Midbrain (tissue), 1 donor: ENCODE measurements around the gene ACE2.
"Not testable (repeated sequence)": the region's sequence is repeated elsewhere in the genome, so short reads cannot be mapped to it uniquely, and the experiment has no call there.

ENCODE experiments used
- DNase-seq: peaks from one replicate; lab custom pipeline; 2025; lab: John Stamatoyannopoulos, UW

Gene ACE2

DNA sequence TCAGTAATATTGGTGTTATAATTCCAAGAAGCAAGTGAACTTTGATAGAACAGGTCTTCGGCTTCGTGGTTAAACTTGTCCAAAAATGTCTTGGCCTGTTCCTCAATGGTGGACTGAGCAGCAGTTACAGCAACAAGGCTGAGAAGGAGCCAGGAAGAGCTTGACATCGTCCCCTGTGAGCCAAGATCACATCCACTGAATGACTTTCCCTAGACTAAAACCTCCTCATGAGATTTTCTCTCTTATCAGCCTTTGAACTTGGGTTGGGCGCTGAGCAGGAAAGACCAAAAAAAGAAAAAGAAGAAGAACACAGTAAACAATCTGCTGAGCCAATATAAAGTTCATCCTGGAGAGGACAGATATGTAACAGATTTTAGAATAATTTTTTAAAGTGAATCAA, at the start of gene ACE2:
TSS of gene ACE2 (minus strand) at position 216 of the 400 bp plus-strand sequence. CDS start at position 167, 49 bp downstream.
- DNase-seq, result no peak

GRCh38 chrX:15647510-15647909, 46.8 kb upstream of the ACE2 start:
- DNase-seq, result not testable (repeated sequence)

DNA sequence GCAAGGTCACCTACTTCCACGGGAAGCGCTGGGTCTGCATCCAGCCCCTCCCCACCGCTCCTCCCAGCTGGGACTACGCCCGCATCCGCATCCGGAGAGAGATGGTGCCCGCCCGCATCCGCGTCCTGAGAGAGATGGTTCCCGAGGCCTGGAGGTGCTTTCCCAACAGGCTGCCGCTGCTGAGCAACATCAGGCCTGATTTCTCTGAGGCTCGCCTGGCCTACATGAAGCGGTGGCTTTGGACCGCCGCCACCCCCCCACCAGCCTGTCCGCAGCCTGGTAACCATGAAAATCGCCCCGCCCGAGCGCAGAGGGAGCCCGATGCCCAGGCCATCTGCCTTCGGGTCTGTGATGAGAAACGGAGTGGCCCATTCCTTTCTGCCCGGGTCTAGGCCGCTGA, 45.8 kb upstream of the ACE2 start:
- no peak for DNase-seq

DNA sequence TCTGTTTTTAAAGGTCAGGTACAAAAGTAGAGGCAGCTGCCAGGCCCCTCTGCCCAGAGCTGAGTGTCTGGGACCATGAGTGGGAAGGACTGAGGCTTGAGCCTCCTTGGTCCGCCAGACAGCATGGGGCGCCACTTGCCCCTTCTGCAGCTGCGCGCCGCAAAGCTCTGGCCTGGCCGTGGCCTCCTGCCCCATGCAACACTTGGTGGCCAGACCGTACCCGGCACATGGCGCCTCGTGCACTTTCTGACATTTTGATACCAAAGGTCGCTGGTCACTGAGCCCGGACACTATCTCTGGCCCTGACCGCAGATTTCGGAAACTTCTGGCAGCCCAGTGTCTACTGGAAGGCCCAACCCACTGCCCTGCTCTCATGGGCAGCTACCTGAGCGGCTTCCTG, 45.3 kb upstream of the ACE2 start:
- no peak for DNase-seq

DNA sequence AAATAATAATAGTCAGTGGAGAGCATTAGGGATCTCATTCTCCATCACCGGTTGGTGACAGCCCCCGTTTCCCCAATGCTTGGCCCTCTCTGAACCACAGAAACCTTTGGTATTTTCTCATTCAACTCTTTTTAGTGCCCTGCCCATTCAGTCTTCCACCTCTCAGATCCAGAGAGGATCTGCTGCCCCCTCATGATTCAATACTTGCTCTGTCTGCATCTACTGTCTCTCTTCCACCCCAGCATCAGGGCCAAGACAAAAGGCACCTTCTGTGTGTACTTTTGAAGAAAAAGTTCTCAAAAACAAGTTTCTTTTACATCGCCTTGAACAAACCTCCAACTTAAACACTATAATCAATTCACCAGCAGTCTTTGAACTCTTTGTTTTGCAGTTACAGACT, 44.5 kb upstream of the ACE2 start:
- no peak for DNase-seq

DNA sequence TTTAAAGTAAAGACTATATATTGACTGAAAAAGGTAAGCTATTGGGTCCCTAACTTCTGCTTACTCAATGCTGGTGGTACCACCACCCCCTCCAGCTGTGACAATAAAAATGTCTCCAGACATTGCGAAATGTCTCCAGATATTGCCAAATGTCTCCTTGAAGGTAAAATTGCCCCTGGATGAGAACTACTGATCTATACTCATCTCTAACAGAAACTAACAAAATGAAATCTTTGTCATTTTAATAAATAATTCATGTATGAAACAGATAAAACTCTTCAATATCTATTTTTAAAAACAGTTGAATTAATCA, 43.8 kb upstream of the ACE2 start:
- no peak for DNase-seq

GRCh38 chrX:15643786-15644559, 43.2 kb upstream of the ACE2 start:
- no peak for DNase-seq

DNA sequence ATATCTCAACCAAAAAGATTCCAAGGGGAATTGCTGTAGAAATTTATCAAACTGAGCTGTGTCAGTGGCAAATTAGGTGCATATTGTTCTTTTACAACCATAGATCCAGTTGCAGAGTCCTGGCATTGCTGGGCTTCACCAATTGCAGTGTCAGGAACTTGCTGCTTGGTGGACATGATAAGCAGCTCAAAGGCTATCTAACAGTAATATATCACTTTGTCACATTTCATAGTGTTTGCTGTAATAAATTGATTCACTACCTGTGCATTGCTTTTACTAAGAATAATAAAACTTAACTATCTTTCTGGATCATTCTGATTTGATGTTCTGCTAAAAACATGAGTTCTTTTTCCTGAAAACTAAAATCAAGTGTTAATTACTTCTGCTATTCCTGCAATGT, 30.9 kb upstream of the ACE2 start:
- DNase-seq, result no peak

DNA sequence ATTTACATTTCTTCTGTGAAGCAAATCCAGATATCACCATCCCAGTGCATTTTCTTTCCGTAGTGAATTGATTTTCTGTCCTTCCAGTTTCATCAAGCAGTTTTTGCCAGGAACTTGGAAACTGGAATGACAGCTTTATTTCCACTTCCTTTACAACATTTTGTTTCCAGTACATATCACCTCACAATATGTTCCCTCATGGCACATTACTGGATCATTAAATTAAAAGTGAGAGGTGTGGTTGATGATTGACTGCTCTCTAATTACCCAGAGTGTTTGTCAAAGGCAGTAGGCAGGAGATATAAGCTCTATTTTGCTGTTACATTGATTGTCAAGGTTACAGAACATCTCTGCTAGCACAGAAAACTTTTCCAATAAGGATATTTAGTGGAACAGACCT, 22.3 kb upstream of the ACE2 start:
- DNase-seq, result no peak

GRCh38 chrX:15619053-15619755, 18.4 kb upstream of the ACE2 start:
- no peak for DNase-seq

DNA sequence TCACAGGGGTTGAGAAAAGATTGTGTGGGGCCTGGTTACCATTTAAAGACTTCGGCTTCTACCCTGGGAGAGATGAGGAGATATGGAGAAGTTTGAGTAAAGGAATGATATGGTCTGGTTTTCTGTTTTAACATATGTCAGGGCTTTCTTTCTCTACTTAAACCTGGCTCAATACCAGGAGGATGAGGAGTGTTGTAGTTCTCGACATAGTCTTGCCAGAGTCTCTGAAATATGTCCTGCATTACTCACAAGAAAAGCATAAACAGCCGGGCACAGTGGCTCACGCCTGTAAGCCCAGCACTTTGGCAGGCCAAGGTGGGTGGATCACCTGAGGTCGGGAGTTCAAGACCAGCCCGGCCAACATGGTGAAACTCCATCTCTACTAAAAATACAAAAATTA, 16.4 kb upstream of the ACE2 start:
- DNase-seq, result no peak

DNA sequence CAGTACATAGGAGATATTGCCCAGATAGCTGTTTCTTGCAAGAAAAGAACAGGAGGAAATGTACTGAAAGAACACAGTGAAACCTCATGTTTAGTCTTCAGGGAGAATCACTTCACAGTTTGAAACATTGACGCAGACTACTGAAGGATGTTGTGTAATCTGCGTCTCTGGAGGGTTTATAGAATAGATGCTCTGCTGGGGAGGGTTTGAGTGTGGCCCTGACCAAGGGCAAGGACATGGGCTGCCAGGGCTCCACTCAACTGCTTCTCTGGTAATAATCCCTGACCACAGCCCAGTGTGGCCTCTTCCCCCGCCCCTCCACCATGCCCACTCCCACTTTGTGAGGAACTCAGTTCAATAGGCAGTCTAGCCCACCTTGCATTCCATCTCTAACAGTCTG, 15.8 kb upstream of the ACE2 start:
- DNase-seq, result no peak

DNA sequence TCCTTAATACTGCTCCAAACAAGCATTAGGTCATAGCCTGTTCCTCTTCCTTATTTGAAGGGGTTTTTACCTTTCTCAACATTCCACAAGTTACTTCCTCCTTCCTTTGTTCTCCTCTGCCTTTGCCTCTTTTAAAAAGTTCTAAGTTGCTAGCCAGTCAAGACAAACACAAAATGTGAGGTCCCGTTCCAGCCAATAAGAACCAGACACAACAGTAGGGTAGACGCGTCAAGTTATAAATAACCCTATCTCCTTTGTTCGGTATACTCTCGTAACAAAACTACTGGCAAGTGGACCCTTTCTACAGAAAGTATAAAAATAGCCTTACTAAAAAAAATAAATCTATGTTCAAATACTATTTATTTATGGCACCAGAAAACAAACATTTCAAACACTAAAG, 6.3 kb upstream of the ACE2 start:
- no peak for DNase-seq

GRCh38 chrX:15606136-15606535, 5.4 kb upstream of the ACE2 start:
- DNase-seq, result no peak

DNA sequence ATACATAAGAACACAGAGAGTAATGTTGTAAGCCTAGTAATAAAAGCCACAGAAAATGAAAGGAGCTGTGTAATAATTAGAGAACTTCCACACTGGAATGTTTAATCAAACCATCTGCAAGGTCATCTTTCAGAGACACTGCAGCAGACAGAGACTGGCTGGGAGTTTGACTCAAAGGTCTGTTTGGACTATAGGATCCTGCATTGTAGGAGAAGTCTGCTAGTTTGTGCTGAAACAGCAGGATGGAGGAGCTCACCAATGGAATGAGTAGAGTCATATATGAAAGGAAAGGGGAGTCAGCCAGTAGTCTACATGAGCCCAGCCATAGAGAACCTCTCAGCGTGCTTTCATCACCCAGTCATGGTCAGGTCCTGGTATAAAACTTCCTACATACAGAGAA, 4.5 kb upstream of the ACE2 start:
- no peak for DNase-seq

DNA sequence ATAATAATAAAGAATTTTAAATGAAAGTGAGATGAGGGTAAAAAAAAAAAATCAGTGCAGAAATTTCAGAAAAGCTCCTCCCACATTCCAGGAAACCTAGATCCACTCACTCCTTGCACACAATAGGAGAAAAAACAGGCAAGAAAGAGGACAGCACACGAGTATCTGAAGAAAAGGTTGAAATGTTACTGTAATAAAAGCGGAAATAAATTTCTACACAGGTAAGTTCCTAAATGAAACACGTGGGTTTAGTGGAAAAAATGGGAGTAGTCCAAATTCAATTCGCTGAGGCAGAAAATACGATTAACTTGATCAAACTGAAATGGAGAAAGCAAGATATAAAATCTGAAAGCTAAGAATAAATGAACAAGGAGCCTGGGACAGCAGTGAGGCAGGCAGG, 2.0 kb upstream of the ACE2 start:
- DNase-seq, result no peak

- DNase-seq, result no peak
These were observed 1.2 kb upstream of the ACE2 start for GRCh38 chrX:15601932-15602331.

DNA sequence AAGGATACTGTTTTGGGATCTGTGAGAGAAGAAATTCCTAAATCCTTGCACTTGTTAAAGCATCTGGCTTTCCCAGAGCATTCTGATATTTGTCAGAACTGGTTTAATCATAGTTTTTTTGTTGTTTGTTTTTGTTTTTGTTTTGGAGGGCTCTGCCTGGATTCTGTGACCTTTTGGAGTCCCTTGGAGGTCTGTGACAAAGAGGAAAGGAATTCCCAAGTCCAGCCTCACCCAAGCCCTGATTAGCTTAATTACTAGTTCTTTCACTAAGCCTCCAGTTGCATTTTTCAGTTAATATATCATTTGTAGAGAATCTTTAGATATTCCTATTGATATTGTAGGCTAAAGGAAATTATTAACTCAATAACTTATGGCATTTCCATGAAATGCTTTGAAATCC, 711 bp downstream of the ACE2 start:
- no peak for DNase-seq

DNA sequence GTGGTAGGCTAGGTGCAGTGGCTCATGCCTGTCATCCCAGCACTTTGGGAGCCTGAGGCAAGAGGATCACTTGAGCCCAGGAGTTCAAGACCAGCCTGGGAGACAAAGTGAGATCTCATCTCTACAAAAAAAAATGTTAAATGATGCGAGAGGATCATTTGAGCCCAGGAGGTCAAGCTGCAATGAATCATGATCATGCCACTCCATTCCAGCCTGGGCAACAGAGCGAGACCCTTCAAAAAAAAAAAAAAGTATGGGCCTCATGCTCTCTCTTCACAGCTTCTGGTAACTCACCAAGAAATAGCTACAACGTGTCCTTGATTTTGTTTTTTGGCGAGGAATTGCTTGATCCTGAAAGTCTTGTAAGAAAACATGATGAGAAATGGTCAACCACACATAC, 1.3 kb downstream of the ACE2 start:
- no peak for DNase-seq

- DNase-seq, result no peak
These were observed 2.7 kb downstream of the ACE2 start for GRCh38 chrX:15598026-15598425.

GRCh38 chrX:15594371-15594770, 6.4 kb downstream of the ACE2 start:
- DNase-seq, result no peak

- DNase-seq, result no peak
These were observed 20.7 kb downstream of the ACE2 start for GRCh38 chrX:15579778-15580747.

- DNase-seq, result no peak
These were observed 24.7 kb downstream of the ACE2 start for GRCh38 chrX:15576019-15576418.
